Liver (tissue), 3 donors: ENCODE data around the gene ACOXL.

Source experiments
- JUND ChIP-seq, 2 donors: IDR thresholded peaks; 2 replicates each; pipeline ENCODE4 v1.6.1; 2016; ENCODE audit warnings: antibody characterized with exemption in 2 of 2
- TAF1 ChIP-seq: conservative IDR thresholded peaks from 2 replicates; pipeline ENCODE4 v1.6.1; 2016; ENCODE audit warnings: antibody characterized with exemption, mild to moderate bottlenecking
- TF ChIP-seq, protein P1 (sequence below): fragments of 150-350 bp; IDR thresholded peaks from 2 replicates; pipeline ENCODE4 v1.5.1; 2017; ENCODE audit warnings: improper control_type of control experiment, low read depth, low read length; ENCODE audit not compliant: missing input control
- donor health status: healthy.
- donor health status: healthy.

DNA sequence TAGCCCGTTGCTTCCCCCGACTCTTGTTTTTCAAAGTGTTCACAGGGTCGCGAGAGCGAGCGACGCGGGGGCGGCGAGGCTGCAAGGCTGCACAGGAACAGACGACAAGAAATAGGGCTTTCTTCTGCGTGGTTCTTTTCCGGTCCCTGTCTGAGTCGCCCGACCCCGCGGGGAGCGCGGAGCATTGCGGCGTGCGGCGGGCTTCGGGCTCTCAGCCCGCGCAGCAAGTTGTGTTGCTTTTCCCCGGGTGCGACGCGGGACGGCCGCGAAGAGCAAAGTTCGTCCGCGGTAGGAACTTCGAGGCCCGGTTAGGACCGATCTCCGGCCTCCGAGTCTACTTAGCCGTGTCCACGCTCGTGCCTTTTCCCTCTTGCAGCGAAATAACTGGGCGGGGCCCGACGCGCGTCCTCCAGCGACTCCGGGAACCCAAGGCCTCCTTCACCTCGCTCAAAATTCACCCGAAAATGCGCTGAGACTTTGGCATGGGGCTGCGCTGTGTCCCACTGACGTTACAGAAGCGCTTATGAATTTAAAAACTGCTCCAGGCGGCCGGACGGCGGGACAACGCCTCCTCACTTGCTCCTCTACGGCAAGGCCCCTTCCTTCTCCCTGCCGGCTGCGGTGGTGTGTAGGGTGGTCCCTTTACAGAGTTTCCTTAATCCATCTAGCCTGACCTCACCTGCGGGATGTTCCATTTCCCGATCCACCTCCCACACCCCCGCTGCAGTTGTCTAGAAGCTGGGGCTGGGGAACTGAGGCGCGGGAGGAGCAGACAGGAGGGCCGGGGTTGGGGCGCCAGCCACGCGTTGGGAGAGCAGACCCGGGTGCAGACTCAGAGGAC lies 386.8 kb downstream of the ACOXL start:
- TF ChIP-seq, protein P1, sequence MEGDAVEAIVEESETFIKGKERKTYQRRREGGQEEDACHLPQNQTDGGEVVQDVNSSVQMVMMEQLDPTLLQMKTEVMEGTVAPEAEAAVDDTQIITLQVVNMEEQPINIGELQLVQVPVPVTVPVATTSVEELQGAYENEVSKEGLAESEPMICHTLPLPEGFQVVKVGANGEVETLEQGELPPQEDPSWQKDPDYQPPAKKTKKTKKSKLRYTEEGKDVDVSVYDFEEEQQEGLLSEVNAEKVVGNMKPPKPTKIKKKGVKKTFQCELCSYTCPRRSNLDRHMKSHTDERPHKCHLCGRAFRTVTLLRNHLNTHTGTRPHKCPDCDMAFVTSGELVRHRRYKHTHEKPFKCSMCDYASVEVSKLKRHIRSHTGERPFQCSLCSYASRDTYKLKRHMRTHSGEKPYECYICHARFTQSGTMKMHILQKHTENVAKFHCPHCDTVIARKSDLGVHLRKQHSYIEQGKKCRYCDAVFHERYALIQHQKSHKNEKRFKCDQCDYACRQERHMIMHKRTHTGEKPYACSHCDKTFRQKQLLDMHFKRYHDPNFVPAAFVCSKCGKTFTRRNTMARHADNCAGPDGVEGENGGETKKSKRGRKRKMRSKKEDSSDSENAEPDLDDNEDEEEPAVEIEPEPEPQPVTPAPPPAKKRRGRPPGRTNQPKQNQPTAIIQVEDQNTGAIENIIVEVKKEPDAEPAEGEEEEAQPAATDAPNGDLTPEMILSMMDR, result no peak
- TF ChIP-seq TAF1 (no peak), JUND (IDR thresholded peaks at IDR 0.05) (no peak)
